Upper lobe of left lung (tissue), 6 donors: ENCODE results near the gene CDC42BPG. TPM values are rescaled to one million over a fixed set of nuclear protein-coding genes. Genes with fewer than 3 reads are reported as not detected.

Source experiments
- ATAC-seq, 2 donors: fragments of 200-7000 bp; cut with Tn5 transposase; one replicate each; pipeline ENCODE4 v1.9.1; 2022; ENCODE audit warnings: mild to moderate bottlenecking in 2 of 2, moderate library complexity in 2 of 2; ENCODE audit not compliant: low FRiP score in 2 of 2
- DNase-seq, 2 donors: peaks; one replicate each; pipeline ENCODE4 v3.0.0-alpha.2; 2019 to 2020
- H3K27ac ChIP-seq, 4 donors: fragments of 200-600 bp; sonication (generic); one replicate each; pipeline ENCODE4 v1.5.1; 2016 to 2019
- H3K27me3 ChIP-seq, 4 donors: fragments of 200-600 bp; sonication (generic); one replicate each; pipeline ENCODE4 v1.5.1; 2017 to 2019
- H3K36me3 ChIP-seq, 4 donors: fragments of 200-600 bp; sonication (generic); one replicate each; pipeline ENCODE4 v1.5.1; 2016 to 2019
- H3K4me1 ChIP-seq, 4 donors: fragments of 200-600 bp; sonication (generic); one replicate each; pipeline ENCODE4 v1.5.1; 2018 to 2019
- H3K4me3 ChIP-seq, 4 donors: fragments of 200-600 bp; sonication (generic); one replicate each; pipeline ENCODE4 v1.5.1; 2017 to 2019; ENCODE audit warnings: mild to moderate bottlenecking in 2 of 4, moderate library complexity in 1 of 4
- H3K9me3 ChIP-seq, 4 donors: fragments of 200-600 bp; sonication (generic); one replicate each; pipeline ENCODE4 v1.5.1; 2018 to 2019
- CTCF ChIP-seq, 6 experiments: fragments of 450-650 bp in 4 of 6; fragments of 200-600 bp in 2 of 6; sonication (generic) in 2 of 6; IDR thresholded peaks; one replicate each; pipeline ENCODE4 v1.5.1; 2016 to 2019; ENCODE audit warnings: antibody characterized with exemption in 6 of 6
- EP300 ChIP-seq, 4 donors: sonication (generic); formaldehyde crosslinking; IDR thresholded peaks; one replicate each; pipeline ENCODE4 v1.5.1; 2017; ENCODE audit warnings: antibody characterized with exemption in 4 of 4, control low read depth in 2 of 4
- POLR2A ChIP-seq, 4 donors: fragments of 450-650 bp; IDR thresholded peaks; one replicate each; pipeline ENCODE4 v1.5.1; 2016 to 2017; ENCODE audit warnings: antibody characterized with exemption in 4 of 4, mild to moderate bottlenecking in 2 of 4
- POLR2AphosphoS5 ChIP-seq, 2 donors: sonication (generic); formaldehyde crosslinking; IDR thresholded peaks; one replicate each; pipeline ENCODE4 v1.5.1; 2017; ENCODE audit warnings: antibody characterized with exemption in 2 of 2
- WGBS, 2 donors: methylation state at CpG; one replicate each; pipeline ENCODE4 v1.1.5; 2017 to 2018; 5-methylcytosine and 5-hydroxymethylcytosine counted together
- total RNA-seq, 6 donors: library from RNA; depleted of rRNA in 4 of 6; stranded (reverse); fragments of >200 nt in 4 of 6; gene quantifications; one replicate each; pipeline versions ENCODE4 v1.1.0 to v1.2.1, GENCODE V29; 2016 to 2021
- donor health status: DM: no; HTN: no; CAD: no; lungs with moderate emphysema.
- donor health status: DM: no; HTN: yes; CAD: no; lungs with severe emphysema.

CDC42BPG gene
- total RNA-seq, 6 donors from 2014 or later: 21.6 to 62.4 (median 26.0) TPM

GRCh38 chr11:64870176-64870892 is 25.9 kb upstream of the CDC42BPG start:
- Histone ChIP-seq H3K27me3 (no peaks in the 10 kb centered on the region), H3K4me1 (peaks cover 84 to 92% (median 87%) of the 10 kb centered on the region in 4 donors), H3K27ac (peak overlapping the region; percentile 82 to 92 (median 86)), H3K36me3 (peaks cover 6 to 49% (median 21%) of the 10 kb centered on the region in 4 donors), H3K9me3 (no peaks in the 10 kb centered on the region), H3K4me3 (peak overlapping the region in 2 of 4 donors; percentile 9 to 29)
- DNase-seq (peak; percentile 67 to 86), ATAC-seq (peak; percentile 45 to 83)
- TF ChIP-seq POLR2AphosphoS5 (IDR thresholded peaks at IDR 0.05) (peak in 1 of 2 donors; percentile 25), CTCF (IDR thresholded peaks at IDR 0.05) (no peak), EP300 (IDR thresholded peaks at IDR 0.05) (no peak)
- WGBS, 2 donors: 62 to 80% methylated on average over 7 to 19 of the region's 19 CpGs

GRCh38 chr11:64869571-64870175 is 25.2 kb upstream of the CDC42BPG start:
- TF ChIP-seq POLR2AphosphoS5 (IDR thresholded peaks at IDR 0.05): no peak
- TF ChIP-seq CTCF (IDR thresholded peaks at IDR 0.05): peak in 2 of 6 experiments; percentile 4 to 13
- H3K27ac ChIP-seq: peak overlapping the region; percentile 82 to 92 (median 86)
- peaks cover 84 to 92% (median 87%) of the 10 kb centered on the region in 4 donors for H3K4me1 ChIP-seq
- DNase-seq: no peak
- no peak for ATAC-seq
- peak overlapping the region in 1 of 4 donors; percentile 29 for H3K4me3 ChIP-seq
- H3K36me3 ChIP-seq: peaks cover 6 to 49% (median 20%) of the 10 kb centered on the region in 4 donors
- WGBS, 2 donors: 60 to 75% methylated on average over 1 to 9 of the region's 9 CpGs
- H3K27me3 ChIP-seq: no peaks in the 10 kb centered on the region
- H3K9me3 ChIP-seq: no peaks in the 10 kb centered on the region

GRCh38 chr11:64868904-64869570 is 24.6 kb upstream of the CDC42BPG start:
- Histone ChIP-seq H3K4me3 (peak overlapping the region in 1 of 4 donors; percentile 29), H3K27me3 (no peaks in the 10 kb centered on the region), H3K4me1 (peaks cover 87 to 95% (median 91%) of the 10 kb centered on the region in 4 donors), H3K27ac (peak overlapping the region; percentile 82 to 92 (median 86)), H3K36me3 (peaks cover 6 to 46% (median 18%) of the 10 kb centered on the region in 4 donors), H3K9me3 (no peaks in the 10 kb centered on the region)
- ATAC-seq: peak; percentile 15 to 53
- TF ChIP-seq CTCF (IDR thresholded peaks at IDR 0.05) (no peak), POLR2AphosphoS5 (IDR thresholded peaks at IDR 0.05) (peak in 1 of 2 donors; percentile 42)
- WGBS, 2 donors: 52 to 54% methylated on average over 9 to 16 of the region's 21 CpGs
- DNase-seq: peak; percentile 61 to 85

GRCh38 chr11:64867748-64868462 is 23.5 kb upstream of the CDC42BPG start:
- DNase-seq (no peak), ATAC-seq (no peak)
- Histone ChIP-seq H3K9me3 (no peaks in the 10 kb centered on the region), H3K36me3 (peaks cover 0 to 35% (median 9%) of the 10 kb centered on the region in 4 donors), H3K4me3 (no peak overlapping the region), H3K27me3 (no peaks in the 10 kb centered on the region), H3K27ac (peak overlapping the region; percentile 82 to 92 (median 86)), H3K4me1 (peaks cover 93 to 98% (median 95%) of the 10 kb centered on the region in 4 donors)
- TF ChIP-seq POLR2AphosphoS5 (IDR thresholded peaks at IDR 0.05) (no peak), POLR2A (IDR thresholded peaks at IDR 0.05) (no peak), CTCF (IDR thresholded peaks at IDR 0.05) (no peak), EP300 (IDR thresholded peaks at IDR 0.05) (no peak)
- 78% methylated on average over 28 of the region's 28 CpGs for WGBS, 2 donors
